NCI-H460 (cell line): ENCODE data around the gene CD84. TPM values are rescaled to one million over a fixed set of nuclear protein-coding genes. Genes with fewer than 3 reads are reported as not detected.
"Not testable (repeated sequence)": the region's sequence is repeated elsewhere in the genome, so short reads cannot be mapped to it uniquely, and the experiment has no call there.

Experiments
- DNase-seq: peaks from one replicate; pipeline ENCODE4 v3.0.0-alpha.2; 2016; ENCODE audit warnings: low read depth; ENCODE audit errors: extremely low read depth
- total RNA-seq: library from RNA; depleted of rRNA; stranded (reverse); fragments of >200 nt; shearing (Covaris generic); gene quantifications from 2 replicates; pipeline ENCODE4 v1.2.3, GENCODE V29; 2014; rRNA removed

The CD84 gene
- total RNA-seq, 1 experiment from 2014 or later, result not detected

DNA sequence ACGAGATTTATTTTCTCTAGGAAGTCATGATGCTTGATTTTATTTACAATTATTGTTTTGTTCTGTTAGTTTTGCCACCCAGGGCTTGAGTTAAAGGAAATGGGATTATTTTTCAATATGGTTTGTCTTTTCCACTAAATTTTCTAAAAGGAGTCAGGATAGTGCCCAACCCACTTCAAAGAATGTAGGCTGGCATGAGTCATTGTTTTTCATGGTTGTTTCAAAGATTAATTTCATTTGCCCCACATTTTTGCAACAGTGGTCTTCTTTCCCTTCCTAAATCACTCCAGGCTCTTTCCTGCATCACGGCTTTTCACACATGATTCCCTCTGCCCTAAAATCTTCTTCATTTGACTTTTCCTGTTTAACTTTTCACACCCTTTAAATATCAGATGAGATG is 58.7 kb downstream of the CD84 start:
- DNase-seq, result no peak

DNA sequence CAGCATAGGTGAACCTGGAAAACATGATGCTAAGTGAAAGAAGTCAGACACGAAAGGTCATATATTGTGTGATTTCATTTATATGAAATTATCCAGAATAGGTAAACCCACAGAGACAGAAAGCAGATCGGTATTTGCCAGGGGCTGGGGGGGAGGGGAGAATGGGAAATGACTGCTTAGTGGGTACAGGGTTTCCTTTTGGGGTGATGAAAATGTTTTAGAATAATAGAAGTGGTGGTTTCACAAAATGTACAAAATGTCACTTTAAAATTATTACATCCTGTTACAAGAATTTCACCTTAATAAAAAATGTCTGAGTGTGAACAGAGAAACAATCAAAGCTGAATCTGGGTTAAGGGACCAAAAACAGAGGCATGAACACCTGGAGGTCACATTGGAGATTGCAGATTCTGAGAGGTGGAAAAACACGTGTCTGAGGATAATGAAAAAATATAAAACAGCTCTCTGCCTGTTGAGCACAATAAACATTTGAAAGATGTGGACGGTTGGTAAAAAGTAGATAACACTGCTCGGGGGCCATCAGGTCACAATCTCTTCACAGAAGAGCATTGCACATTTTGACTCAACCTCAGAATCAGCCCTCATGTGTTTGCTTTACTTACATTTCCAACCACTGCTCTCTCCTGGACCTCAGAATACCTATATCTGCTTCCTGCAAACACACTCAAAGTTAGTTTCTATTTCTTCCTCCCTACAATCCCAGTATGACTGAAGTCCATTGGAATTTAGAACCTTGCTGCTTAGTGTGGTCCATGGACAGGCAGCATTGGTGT is 59.5 kb downstream of the CD84 start:
- no peak for DNase-seq

GRCh38 chr1:160517519-160517918 is 61.8 kb downstream of the CD84 start:
- DNase-seq, result not testable (repeated sequence)

DNA sequence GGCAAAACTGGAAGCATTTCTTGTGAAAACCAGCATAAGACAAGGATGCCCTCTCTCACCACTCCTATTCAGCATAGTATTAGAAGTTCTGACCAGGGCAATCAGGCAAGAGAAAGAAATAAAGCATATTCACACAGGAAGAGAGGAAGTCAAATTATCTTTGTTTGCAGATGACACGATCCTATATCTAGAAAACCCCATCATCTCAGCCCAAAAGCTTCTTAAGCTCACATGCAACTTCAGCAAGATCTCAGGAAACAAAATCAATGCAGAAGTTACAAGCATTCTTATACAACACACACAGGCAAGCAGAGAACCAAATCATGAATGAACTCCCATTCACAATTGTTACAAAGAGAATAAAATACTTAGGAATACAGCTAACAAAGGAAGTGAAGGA is 63.4 kb downstream of the CD84 start:
- not testable (repeated sequence) for DNase-seq

DNA sequence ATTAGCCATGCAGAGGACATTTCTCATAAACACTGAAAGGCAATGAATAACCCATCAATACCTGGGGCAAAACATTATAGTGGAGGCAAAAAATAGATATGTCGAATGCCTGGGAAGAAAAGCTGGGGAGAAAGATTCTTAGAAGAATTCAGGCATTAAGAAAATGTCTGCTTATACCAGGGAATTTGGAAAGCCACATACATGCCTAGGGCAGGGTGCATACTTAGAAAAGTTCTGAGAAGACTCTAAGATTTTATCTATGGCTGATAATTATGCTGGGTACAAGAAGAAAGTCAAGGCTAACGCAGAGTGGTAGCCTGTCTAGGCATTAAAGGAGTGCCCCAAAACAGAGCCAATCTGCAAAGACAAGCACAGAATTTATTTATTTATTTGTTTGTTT is 74.6 kb downstream of the CD84 start:
- no peak for DNase-seq

GRCh38 chr1:160503087-160503486 is 76.2 kb downstream of the CD84 start:
- DNase-seq, result no peak

DNA sequence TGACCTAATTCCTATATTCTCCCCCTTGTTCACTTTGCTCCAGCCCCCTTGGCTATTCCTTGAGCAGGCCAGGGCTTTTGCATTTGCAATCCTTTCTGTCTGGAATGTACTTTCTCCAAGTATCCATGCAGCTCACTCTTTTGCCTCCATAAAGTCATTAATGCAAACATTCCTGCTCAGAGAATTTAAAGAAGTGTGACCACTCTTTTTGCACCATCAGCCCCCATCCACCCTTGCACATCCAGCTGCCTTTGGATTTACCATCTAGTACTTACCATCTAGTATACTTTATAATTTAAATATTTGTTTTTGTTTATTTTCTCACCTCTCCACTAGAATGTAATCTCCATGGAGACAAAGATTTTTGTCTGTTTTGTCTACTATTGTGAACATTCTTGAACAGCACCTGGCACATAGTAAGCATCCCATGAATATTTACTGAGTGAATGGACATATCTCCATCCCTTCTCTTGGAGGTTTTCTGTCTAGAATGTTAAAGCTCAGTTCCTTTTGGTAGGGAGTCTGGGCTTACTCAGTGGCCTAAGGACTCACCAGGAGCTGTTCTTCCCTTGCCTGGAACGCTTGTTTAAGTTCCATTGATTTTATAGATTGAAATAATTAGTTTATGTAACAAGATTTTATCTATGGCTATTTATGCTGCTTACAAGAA is 78.8 kb downstream of the CD84 start:
- no peak for DNase-seq

GRCh38 chr1:160499631-160500030 is 79.7 kb downstream of the CD84 start:
- DNase-seq, result no peak

- not testable (repeated sequence) for DNase-seq
Observed at GRCh38 chr1:160498301-160499065, 80.8 kb downstream of the CD84 start.

GRCh38 chr1:160496334-160496733 is 83.0 kb downstream of the CD84 start:
- no peak for DNase-seq

GRCh38 chr1:160494620-160495019 is 84.7 kb downstream of the CD84 start:
- peak; percentile 11 for DNase-seq

DNA sequence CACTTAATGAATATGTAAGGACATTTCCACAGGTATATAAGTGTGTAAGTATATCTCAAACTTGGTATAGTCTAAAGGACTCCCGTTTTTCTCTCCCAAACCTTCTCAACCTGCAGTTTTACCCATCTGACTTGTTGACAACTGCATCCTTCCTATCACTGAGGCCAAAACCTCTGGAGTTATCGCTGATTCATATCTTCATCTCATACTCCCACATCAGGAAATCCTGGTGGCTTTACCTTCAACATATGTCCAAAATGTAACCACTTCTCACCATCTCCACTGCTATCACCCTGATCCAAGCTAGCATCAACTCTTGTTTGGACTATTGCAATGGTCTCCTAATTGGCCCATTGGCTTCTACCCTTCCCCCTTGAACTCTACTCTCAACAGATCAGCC is 86.7 kb downstream of the CD84 start:
- no peak for DNase-seq

DNA sequence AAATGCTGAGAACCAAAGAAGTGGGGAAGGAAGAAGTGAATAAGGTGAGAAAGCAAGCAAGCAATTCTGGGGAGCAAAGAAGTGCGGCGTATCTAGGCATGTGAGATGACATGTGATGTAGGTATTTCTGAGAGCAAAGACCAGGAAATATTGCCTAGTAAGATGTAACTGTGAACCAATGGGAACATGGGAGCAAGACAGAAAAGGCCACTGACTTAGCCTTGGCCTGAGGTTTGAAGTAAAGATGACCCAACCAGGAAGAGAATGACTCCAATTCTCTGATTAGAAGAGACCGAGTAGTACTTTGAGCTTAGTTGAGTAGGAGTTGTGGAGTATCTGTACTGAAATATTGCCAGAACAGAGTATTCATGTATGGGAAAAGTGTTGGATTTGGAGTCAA is 87.3 kb downstream of the CD84 start:
- no peak for DNase-seq

Other genes with a start within 250 kb of the CD84 start
- gene COPA, start 236.2 kb downstream of the CD84 start, total RNA-seq, result 163 and 184 TPM in 2 replicates
- gene NCSTN, start 236.1 kb downstream of the CD84 start, total RNA-seq, result 129 and 144 TPM in 2 replicates
- gene NHLH1, start 212.4 kb downstream of the CD84 start, total RNA-seq, result 0.27 TPM in 1 of 2 replicates, not detected in the other
- 0.02 TPM in 1 of 2 replicates, not detected in the other for gene VANGL2, start 178.9 kb downstream of the CD84 start, total RNA-seq
- not detected in 2 replicates for gene SLAMF6, start 56.2 kb downstream of the CD84 start, total RNA-seq
- gene SLAMF1, start 67.5 kb upstream of the CD84 start, total RNA-seq, result not detected in 2 replicates
- not detected in 2 replicates for gene CD48, start 132.3 kb upstream of the CD84 start, total RNA-seq
- gene SLAMF7, start 159.8 kb upstream of the CD84 start, total RNA-seq, result not detected in 2 replicates
- not detected in 2 replicates for gene LY9, start 216.7 kb upstream of the CD84 start, total RNA-seq